NCI-H446 (cell line): ENCODE results near the gene DTNB.

Experiments
- DNase-seq, 2 experiments: peaks; one replicate each; lab custom pipeline; 2025; lab: John Stamatoyannopoulos, UW

The DTNB gene

DNA sequence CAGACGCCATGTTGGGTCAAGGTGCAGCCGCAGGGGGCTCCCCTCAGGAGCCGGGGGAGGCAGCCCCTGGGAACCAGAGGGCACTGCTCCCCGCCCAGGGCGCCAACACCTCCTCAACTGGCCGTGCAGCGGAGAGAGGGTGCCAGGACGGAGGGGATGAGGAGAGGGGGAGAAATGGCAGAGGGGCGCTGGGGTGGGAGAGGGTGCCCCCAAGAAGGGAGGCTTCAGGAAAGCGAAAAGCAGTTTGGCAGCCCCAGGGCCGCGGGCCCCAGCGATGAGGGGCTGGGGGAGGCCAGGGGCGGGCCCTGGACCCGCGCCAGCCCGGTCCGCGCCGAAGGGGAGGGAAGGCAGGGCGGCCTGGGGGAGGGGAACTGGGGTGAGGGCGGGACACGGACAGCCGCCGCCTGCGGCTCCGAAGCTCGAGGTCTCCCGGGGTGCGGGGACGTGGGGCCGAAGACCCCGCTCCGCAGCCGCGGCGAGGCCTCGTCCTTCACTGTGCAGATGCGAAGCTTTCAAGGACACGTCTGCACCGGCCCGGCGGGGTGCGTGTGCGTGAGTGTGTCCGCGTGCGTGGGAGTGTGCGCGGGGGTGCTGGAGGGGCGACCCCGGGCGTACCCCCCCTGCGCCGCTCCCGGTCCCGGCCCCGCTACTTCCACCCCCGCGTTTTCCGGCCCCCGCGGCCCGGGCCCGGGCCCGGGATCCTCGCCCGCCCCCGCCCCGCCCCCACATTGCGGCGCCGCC, 333.0 kb downstream of the DTNB start:
- peak in 1 of 2 experiments; percentile 19 for DNase-seq

DNA sequence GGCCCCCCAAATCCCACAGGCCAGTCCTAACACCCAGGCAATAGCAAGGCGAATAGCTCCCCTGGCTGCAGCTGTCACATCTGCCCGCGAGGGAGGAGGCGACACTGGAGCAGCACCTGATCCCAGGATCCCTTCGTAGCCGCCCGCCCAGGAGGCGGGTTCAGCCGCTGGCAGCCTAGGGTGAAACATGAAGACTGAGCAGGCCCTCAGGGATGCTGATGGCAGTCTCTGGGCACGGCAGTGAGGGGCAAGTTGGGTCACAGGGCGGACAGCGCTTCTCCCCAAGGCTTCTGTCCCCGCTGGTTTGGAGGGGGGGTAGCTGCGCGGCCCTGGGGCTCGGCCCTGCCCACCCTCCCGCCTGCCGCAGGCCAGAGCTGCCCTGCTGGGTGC, 333.6 kb downstream of the DTNB start:
- DNase-seq, result no peak

- DNase-seq, result no peak
Observed at GRCh38 chr2:25339211-25339674, 334.1 kb downstream of the DTNB start.

DNA sequence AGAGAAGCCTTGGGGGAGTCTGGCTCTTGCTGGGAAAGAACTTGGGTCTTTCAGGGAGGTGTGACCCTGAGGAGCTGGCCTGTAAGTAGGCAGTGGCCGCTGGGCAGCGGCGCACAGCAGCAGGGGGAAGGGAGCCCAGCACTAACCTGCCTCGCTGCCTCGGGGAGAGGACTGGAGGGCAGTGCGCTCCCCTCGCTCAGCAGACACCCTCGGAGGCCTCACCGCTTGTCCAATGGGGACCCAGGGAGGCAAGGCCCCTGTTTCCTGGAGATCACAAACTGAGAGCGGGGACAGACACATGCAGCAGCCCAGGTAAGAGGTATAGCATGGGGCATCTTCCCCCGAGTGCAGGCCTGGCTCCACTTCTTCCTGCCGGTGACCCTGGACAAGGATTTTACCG, 335.0 kb downstream of the DTNB start:
- DNase-seq, result no peak

GRCh38 chr2:25337891-25338290, 335.5 kb downstream of the DTNB start:
- DNase-seq, result no peak

- DNase-seq, result no peak
Observed at GRCh38 chr2:25337276-25337675, 336.1 kb downstream of the DTNB start.

DNA sequence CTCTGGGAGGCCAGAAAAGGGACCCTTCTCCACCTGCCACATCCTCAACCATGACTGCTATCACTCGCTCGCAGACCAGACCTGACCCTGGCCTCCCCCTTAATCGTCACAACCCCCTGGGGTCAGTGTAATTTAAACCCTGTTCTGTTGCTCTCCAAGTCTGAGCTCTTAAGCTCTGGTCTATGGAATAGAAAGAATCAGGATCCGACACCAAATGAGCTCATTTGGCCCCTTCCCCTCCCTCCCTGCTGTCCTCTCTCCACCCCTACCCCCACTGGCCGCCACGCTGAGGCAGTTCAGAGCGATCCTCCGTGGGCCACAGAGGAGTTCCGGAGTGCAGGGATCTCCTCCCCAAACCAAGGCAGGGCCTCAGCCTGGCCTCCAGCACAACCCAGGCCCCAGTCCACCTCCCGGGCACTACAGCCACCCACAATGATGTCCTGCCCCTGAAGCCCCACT, 337.0 kb downstream of the DTNB start:
- no peak for DNase-seq

GRCh38 chr2:25335971-25336370, 337.4 kb downstream of the DTNB start:
- DNase-seq, result no peak

DNA sequence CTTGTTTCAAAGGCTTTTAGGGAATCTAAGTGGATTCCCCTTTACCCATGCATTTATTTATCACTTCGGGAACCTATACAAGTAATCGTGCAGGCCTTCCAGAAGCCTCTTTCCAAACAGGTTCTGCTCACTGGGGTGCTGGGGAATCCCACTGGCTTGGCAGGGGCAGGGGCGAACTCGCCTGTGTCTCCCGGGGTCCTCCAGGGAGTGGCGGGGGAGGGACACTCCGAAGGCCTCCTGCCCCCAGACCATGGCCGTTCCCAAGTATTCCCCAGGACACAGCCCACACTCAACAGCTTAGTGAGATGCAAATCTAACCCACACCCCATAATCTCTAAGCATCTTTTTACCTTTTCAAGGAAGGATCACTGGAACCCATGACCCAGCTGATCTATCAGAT, 338.2 kb downstream of the DTNB start:
- no peak for DNase-seq

GRCh38 chr2:25334482-25334881, 338.9 kb downstream of the DTNB start:
- DNase-seq, result no peak

- no peak for DNase-seq
Observed at GRCh38 chr2:25333981-25334380, 339.4 kb downstream of the DTNB start.

DNA sequence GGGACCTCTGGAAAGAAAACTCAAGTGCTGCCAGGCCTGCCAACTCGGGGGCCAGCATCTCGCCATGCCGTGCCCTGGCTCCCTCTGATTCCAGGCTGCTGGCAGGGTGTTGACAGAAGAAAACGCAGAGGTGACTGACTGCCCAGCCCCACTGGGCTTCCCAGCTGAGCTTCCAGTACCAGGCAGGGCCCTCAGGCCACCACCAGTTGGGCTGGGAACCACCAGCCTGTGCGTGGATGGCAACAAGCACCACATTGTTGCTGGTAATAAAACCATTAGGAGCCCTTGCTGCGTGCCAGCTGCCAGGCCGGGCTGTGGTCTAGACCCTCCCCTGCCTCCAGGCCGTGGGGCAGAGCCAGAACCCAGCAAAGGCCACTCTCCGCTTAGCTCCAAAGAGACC, 340.8 kb downstream of the DTNB start:
- no peak for DNase-seq

- DNase-seq, result no peak
Observed at GRCh38 chr2:25331686-25332365, 341.6 kb downstream of the DTNB start.

DNA sequence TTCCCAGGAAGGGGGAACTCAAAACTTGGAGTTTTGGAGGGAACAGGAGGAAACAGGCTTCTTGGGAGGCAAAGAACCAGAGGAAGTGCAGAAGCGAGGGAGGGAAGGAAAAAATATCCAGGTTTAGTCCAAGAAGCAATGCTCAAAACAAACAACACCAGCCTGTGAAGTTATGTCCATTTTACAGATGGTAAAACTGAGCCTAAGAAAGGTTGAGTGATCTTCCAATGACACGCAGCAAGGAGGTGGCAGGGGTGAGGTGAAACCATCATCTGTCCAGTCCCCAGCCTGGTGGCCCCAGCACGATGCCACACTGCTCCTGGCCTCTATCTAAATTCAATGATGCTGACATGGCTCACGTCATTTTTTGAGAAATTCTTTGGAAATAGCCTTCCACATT, 342.4 kb downstream of the DTNB start:
- DNase-seq, result no peak

- no peak for DNase-seq
Observed at GRCh38 chr2:25330273-25330672, 343.1 kb downstream of the DTNB start.

- DNase-seq, result no peak
Observed at GRCh38 chr2:25328152-25329085, 345.0 kb downstream of the DTNB start.
